Left renal cortex interstitium (tissue), 4 donors: ENCODE results near the gene GOT2. TPM values are rescaled to one million over a fixed set of nuclear protein-coding genes. Genes with fewer than 3 reads are reported as not detected.

Source experiments
- polyA plus RNA-seq, 4 donors: library from polyadenylated mRNA; unstranded; fragments of 120-200 nt; gene quantifications; one replicate each; pipeline ENCODE4 v1.2.1, GENCODE V29; 2013; ENCODE audit not compliant: insufficient read length in 4 of 4

Gene GOT2
- polyA plus RNA-seq, 4 donors = 91.7 to 102 (median 93.3) TPM

Other genes with a start within 250 kb of the GOT2 start
- 10 to 100 TPM in 3 of 4 donors, 1 to 10 TPM in 1; 9.0 to 12.9 (median 11.4) TPM for gene NDRG4, start 234.2 kb downstream of the GOT2 start, polyA plus RNA-seq
- gene SETD6, start 218.8 kb downstream of the GOT2 start, polyA plus RNA-seq = 10 to 100 TPM; 22.4 to 51.2 (median 35.1) TPM
- gene CNOT1, start 104.5 kb downstream of the GOT2 start, polyA plus RNA-seq = 100 to 1,000 TPM; 144 to 203 (median 194) TPM
- gene SLC38A7, start 49.5 kb downstream of the GOT2 start, polyA plus RNA-seq = 10 to 100 TPM; 13.9 to 21.4 (median 16.7) TPM